ENCODE measurements around the gene ORC6.

The ORC6 gene

DNA sequence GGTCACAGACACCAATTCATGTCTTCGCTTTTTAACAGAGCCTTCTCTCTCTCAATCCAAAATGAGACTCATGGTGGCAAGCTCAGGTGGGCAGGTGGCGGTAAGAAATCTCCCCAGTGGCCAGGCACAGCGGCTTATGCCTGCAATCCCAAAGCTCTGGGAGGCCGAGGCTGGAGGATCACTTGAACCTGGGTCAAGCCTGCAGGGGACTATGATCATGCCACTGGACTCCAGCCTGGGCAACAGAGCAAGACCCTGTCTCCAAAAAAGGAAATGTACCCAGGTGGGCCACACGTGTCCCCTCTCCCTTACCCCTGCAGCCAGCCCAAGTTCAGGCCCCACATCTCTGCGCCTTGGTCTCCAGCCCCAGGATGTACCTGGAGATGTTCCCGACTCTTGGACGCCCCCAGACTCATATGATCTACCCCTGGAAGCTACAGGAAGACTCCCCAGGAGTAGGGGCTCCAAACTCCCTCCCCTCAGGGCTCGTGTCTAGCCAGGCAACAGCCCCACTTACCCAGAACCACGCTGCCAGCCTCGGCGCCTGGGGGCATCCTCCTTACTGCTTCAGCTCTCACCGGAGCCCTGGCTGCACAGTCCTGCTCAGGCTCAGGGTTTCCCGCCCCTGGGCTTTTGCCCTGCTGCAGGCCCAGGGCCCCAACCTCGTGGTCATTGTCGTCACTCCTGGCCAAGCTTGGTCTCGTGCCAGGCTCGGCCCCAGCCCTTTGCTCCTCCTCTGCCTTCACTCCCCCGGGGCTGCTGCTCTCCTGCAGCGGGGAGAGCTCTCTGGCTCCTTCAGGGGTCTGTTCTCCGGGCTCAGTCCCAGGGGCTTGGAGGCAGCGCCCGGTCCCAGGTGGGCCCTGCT lies 42.5 kb downstream of the ORC6 start:
- DNase-seq (ENCODE audit: low read depth), result no peak

DNA sequence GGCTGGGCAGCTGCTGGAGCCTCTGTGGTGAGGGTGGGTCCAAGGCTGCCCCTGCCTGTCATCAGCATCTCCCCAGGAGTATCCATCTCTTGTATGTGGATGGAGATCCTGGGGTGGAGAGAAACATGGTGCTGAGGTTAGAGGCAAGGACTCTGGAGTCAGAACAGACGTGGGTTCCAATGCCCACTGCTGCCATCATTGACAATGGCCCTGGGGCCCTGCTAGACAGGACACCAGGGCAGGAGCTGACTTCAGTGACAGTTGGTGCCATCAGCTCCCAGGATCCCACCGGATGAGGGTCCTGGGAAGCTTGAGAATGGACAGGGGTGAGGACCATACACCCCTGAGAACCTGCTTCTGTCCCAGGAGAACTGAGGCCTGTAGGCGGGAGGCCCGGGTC lies 43.1 kb downstream of the ORC6 start:
- no peak for DNase-seq (ENCODE audit: low read depth)

DNA sequence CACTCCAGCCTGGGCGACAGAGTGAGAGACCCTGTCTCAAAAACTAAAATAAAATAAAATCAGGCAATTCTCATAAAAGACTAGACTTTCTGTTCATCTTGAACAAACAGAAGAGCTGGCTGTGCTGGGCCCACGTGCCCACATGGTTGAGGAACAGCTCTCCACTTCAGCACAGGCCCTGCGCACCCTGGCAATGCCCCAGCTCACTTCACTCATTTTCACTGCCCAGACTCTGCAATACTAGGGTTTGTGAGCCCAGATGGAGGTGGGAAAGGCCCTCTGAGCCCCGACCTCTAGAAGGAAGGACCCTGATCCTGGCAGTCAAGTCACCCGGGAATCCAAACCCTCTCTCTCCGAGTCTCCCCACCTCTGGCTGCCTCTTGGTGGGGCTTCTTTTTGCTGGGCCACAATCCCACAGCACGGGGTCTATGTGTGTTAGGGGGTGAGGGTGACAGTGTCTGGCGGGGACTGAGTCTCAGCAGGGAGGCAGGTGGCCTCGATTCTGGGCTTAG lies 43.9 kb downstream of the ORC6 start:
- no peak for DNase-seq (ENCODE audit: low read depth)

DNA sequence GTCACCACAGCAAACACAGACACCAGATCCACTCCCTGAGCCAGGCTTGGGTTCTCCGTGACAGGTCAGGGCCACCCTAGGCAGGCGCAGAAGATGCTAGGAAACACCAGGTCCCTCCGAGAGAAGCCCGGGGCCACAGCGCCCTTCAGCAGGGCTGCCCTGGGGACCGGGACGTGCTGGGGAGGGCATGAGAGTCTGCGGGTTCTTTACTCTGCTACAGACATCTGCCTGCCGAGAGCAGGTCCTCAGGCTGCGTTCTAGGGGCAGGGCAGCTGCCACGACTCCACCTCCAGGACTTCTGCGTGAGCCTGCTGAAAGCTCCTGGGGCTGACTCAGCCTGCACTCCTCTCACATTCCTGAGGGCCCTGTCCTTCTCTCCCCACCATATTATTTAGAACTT lies 47.2 kb downstream of the ORC6 start:
- DNase-seq (ENCODE audit: low read depth), result no peak

DNA sequence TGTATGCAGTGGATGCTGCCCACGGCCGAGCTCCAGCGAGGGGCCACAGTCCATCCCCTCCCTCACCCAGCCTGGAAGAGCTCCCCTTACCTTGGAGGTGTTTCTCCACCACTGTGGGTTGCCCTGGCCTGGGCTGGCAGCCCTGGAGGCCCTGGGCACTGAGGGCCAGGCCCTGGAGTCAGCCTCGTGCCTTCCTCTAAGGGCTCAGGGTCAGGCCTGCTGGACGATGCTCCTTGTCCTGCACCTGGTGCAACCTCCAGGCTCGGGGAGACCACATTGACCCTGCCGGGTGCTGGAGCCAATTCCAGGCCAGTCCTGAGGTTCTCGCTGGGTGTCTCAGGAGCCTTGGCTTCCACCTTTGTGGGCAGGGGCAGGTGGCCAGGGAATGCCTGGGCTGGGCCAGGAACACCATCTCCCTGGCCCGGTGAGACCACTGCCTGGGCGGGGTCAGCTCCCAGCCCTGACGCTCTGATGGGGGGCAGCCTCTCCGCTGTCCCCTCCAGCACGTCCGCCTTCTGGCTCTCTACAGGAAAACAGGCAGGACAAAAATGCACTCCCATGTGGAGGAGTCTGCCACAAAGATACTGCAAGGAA lies 48.3 kb downstream of the ORC6 start:
- no peak for DNase-seq (ENCODE audit: low read depth)

DNA sequence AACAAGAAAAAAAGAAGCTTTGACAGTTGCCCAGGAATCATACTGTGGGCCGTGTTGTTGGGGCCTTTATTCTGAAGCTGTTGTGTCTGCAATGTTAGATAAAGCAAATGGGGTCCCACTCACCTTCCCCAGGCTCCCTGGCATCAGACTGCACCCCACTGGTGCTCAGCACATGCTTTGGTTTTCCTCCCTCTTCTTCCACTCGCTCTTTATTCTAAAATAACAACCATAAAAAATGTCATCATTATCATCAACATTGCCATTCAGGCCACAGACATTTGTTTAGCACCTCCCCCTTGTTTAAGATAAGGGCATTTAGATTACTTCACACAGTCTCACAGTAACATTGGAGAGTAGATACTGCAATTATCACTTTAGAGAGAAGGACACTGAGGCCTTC lies 50.5 kb downstream of the ORC6 start:
- DNase-seq (ENCODE audit: low read depth), result no peak

DNA sequence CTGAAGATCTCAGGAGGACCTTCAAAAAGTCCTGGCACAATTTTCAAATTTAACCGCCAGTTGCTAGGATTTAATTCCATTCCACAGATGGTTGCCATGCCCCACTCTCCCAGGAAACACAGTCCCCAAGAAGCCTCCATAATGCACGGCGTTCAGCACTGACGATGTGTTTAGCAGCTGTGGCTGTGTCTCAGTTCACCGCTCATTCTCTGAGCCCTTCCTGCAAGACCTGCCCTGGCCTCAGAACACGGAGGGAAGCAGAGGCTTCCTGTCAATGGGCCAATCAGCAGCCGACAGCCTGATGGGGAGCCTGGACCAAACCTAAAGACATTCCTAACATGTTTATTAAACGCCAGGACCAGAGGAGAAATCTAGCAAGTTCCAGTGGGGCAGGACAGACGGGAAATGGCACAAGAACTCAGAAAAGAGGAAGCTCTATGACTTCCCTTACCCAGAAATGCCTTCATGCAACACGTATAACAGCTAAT lies 53.8 kb downstream of the ORC6 start:
- DNase-seq (ENCODE audit: low read depth), result no peak

DNA sequence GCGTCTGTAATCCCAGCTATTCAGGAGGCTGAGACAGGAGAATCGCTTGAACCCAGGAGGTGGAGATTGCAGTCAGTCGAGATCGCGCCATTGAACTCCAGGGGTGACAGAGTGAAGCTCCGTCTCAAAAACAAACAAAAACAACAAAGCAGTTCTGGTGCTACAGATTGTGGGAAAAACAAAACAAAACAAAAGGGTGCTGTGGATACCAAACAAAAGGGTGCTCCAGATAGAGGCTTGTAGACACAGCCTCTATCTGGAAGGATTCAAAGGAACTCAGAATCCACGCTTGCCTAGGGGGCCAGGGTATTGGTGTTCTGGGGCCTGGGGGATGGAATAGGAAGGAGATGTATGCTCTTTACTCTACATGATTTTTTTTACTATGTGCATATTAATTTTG lies 56.2 kb downstream of the ORC6 start:
- DNase-seq (ENCODE audit: low read depth), result no peak

DNA sequence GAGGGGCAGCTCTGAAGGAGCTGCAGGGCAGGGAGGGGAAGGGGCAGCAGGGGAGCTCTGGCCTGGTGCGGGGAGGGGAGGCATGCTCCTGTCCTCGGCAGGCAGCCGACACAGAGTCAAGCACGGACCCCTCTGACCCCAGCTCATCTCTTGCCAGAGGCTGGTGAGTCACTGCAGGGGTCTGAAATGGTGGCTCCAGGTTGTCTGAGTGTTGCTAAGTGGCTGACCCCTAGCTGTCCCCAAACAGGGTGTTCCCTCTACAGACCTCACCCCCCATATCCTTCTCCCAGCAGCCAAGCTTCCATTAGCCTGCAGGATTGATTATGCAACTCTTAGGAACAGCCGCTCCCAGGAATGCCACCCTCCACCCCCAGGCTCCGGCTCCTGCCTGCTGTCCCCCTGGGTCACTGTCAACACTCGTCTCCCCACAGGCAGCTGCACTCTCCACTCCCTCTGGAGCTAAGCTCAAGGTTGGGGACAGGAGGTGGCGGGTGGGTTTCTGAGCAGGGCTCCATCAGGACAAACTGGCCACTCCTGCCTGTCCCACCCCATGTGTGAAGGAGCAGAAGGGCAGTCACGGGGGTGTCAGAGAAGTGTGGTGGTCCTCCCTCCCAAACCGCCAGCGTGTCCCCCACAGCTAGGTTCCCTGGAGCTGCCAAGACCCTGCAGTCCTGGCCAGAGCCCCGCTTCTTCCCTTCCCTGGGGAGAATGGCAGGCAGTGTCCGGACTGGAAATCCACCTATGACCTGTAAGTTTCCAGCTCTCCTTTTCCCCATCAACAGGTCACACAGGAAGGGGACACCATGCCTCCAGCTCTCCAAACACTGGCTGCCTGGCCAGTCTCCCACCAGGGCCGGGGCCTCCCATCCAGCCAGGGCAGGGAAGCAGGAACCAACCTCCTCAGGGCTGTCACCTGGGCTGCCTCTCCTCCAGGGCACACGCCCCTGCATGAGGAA lies 57.6 kb downstream of the ORC6 start:
- DNase-seq (ENCODE audit: low read depth), result no peak
